ENCODE measurements around the gene PDGFC. TPM values are rescaled to one million over a fixed set of nuclear protein-coding genes. Genes with fewer than 3 reads are reported as not detected.

The PDGFC gene
- total RNA-seq, 2 experiments from 2014 or later, result not detected

GRCh38 chr4:156718226-156718625 is 253.4 kb downstream of the PDGFC start:
- BruUV-seq (replicated peaks), result no TSS peak
- CTCF ChIA-PET (ENCODE audit: unreplicated experiment), result no interaction called here
- TF ChIP-seq CTCF (conservative IDR thresholded peaks at IDR 0.05; ENCODE audit: low read length), result no peak
- no peak for TF ChIP-seq EZH2phosphoT487 (IDR thresholded peaks at IDR 0.05; ENCODE audit: borderline replicate concordance, low read depth, low read length)
- Histone ChIP-seq H3K27ac (ENCODE audit: low read depth, low read length, poor library complexity, severe bottlenecking) (no peak overlapping the region), H3K4me2 (ENCODE audit: low read length) (no peak overlapping the region), H2AFZ (ENCODE audit: low read length) (no peak overlapping the region), H3K4me1 (ENCODE audit: insufficient read depth, low read length, poor library complexity, severe bottlenecking) (no peaks in the 10 kb centered on the region), H3K79me2 (ENCODE audit: insufficient read depth, low read depth, low read length) (no peaks in the 10 kb centered on the region), H4K20me1 (ENCODE audit: insufficient read depth, low read length) (no peaks in the 10 kb centered on the region), H3K9me2 (ENCODE audit: insufficient read depth, low read length) (no peaks in the 10 kb centered on the region; the same call in 1 of the 2 replicates), H3K36me3 (ENCODE audit: insufficient read depth, low read length) (no peaks in the 10 kb centered on the region), H3K4me3 (ENCODE audit: low read depth, low read length, poor library complexity, severe bottlenecking) (no peak overlapping the region), H3K9me3 (ENCODE audit: low read length) (no peaks in the 10 kb centered on the region)
- no peak for DNase-seq (ENCODE audit: low spot score)
- POLR2A ChIA-PET, result interaction anchor here (0.7 to 0.9 kb wide), 4 partner anchors 25 to 971 kb away, joined by 3 to 4 read pairs (median 4); no protein-coding TSS in a partner anchor
- intact Hi-C loops (cut with micrococcal nuclease; ENCODE audit: unreplicated experiment), result no loop called here

GRCh38 chr4:156711193-156711590 is 260.4 kb downstream of the PDGFC start:
- H3K27ac ChIP-seq (ENCODE audit: low read depth, low read length, poor library complexity, severe bottlenecking), result no peak overlapping the region
- no peak overlapping the region for H3K4me3 ChIP-seq (ENCODE audit: low read depth, low read length, poor library complexity, severe bottlenecking)
- intact Hi-C loops (cut with micrococcal nuclease; ENCODE audit: unreplicated experiment), result no loop called here
- BruUV-seq (replicated peaks), result no TSS peak
- no peaks in the 10 kb centered on the region for H4K20me1 ChIP-seq (ENCODE audit: insufficient read depth, low read length)
- no peaks in the 10 kb centered on the region for H3K9me2 ChIP-seq (ENCODE audit: insufficient read depth, low read length)
- no peak for TF ChIP-seq EZH2phosphoT487 (IDR thresholded peaks at IDR 0.05; ENCODE audit: borderline replicate concordance, low read depth, low read length)
- no peak for TF ChIP-seq CTCF (conservative IDR thresholded peaks at IDR 0.05; ENCODE audit: low read length)
- H3K4me1 ChIP-seq (ENCODE audit: insufficient read depth, low read length, poor library complexity, severe bottlenecking), result no peaks in the 10 kb centered on the region
- ChIA-PET CTCF (ENCODE audit: unreplicated experiment) (no interaction called here), POLR2A (no interaction called here)
- no peaks in the 10 kb centered on the region for H3K36me3 ChIP-seq (ENCODE audit: insufficient read depth, low read length)
- H3K9me3 ChIP-seq (ENCODE audit: low read length), result no peaks in the 10 kb centered on the region
- DNase-seq (ENCODE audit: low spot score), result no peak
- no peak overlapping the region for H3K4me2 ChIP-seq (ENCODE audit: low read length)
- no peak overlapping the region for H2AFZ ChIP-seq (ENCODE audit: low read length)
- no peaks in the 10 kb centered on the region for H3K79me2 ChIP-seq (ENCODE audit: insufficient read depth, low read depth, low read length)

Small RNA genes within 50 kb of the gene (small RNA-seq; reads per million reads assigned to genes)
- not detected for gene AC092608.2

Other genes starting within 250 kb of the PDGFC start
- not detected in 2 replicates for gene GLRB, start 104.4 kb upstream of the PDGFC start, total RNA-seq (2014; rRNA removed; shearing (Covaris generic))
- not detected in 2 replicates for gene GLRB, start 104.4 kb upstream of the PDGFC start, total RNA-seq (2022)
- gene GRIA2, start 248.9 kb upstream of the PDGFC start, total RNA-seq (2014; rRNA removed; shearing (Covaris generic)), result not detected in 2 replicates
- gene GRIA2, start 248.9 kb upstream of the PDGFC start, total RNA-seq (2022), result not detected in 2 replicates

Data from OCI-LY7 (cell line).